HG03108 (cell line): ENCODE results near the gene RAD23A.
"Not testable (repeated sequence)": the region's sequence is repeated elsewhere in the genome, so short reads cannot be mapped to it uniquely, and the experiment has no call there.

Experiments used
- ATAC-seq: cut with Tn5 transposase; IDR thresholded peaks from one replicate; pipeline ENCODE4 v1.9.1; 2021; ENCODE audit warnings: moderate library complexity; ENCODE audit not compliant: unreplicated experiment

The RAD23A gene

GRCh38 chr19:12945479-12946091 is at the start of gene RAD23A:
RAD23A (plus strand) TSS chr19:12945862; CDS start chr19:12945949, 87 bp downstream.
- peak; percentile 63 for ATAC-seq

- ATAC-seq: no peak
Measured at GRCh38 chr19:12896460-12896859, 49.2 kb upstream of the RAD23A start.

- peak; percentile 79 for ATAC-seq
Measured at GRCh38 chr19:12899891-12900518, 45.7 kb upstream of the RAD23A start.

- ATAC-seq: no peak
Measured at GRCh38 chr19:12907166-12907565, 38.5 kb upstream of the RAD23A start.

GRCh38 chr19:12912571-12912970 is 33.1 kb upstream of the RAD23A start:
- ATAC-seq: no peak

- ATAC-seq: no peak
Measured at GRCh38 chr19:12913011-12913561, 32.6 kb upstream of the RAD23A start.

- ATAC-seq: no peak
Measured at GRCh38 chr19:12913851-12914690, 31.6 kb upstream of the RAD23A start.

- not testable (repeated sequence) for ATAC-seq
Measured at GRCh38 chr19:12915860-12916259, 29.8 kb upstream of the RAD23A start.

- ATAC-seq: no peak
Measured at GRCh38 chr19:12918253-12918652, 27.4 kb upstream of the RAD23A start.

- no peak for ATAC-seq
Measured at GRCh38 chr19:12921047-12921446, 24.6 kb upstream of the RAD23A start.

GRCh38 chr19:12922959-12923358 is 22.7 kb upstream of the RAD23A start:
- ATAC-seq: no peak

GRCh38 chr19:12924621-12925310 is 20.9 kb upstream of the RAD23A start:
- ATAC-seq: no peak

GRCh38 chr19:12930002-12930645 is 15.5 kb upstream of the RAD23A start:
- no peak for ATAC-seq

- no peak for ATAC-seq
Measured at GRCh38 chr19:12932392-12933286, 13.0 kb upstream of the RAD23A start.

- peak; percentile 41 for ATAC-seq
Measured at GRCh38 chr19:12933287-12934072, 12.2 kb upstream of the RAD23A start, which contains the start of gene FARSA. FARSA (minus strand) TSS chr19:12933711; CDS start chr19:12933696, 15 bp downstream.

- no peak for ATAC-seq
Measured at GRCh38 chr19:12935071-12935470, 10.6 kb upstream of the RAD23A start.

- ATAC-seq: no peak
Measured at GRCh38 chr19:12936582-12936981, 9.1 kb upstream of the RAD23A start.

- ATAC-seq: no peak
Measured at GRCh38 chr19:12937093-12937926, 8.4 kb upstream of the RAD23A start.
